Measurements from ENCODE around the gene COMMD3.

DNA sequence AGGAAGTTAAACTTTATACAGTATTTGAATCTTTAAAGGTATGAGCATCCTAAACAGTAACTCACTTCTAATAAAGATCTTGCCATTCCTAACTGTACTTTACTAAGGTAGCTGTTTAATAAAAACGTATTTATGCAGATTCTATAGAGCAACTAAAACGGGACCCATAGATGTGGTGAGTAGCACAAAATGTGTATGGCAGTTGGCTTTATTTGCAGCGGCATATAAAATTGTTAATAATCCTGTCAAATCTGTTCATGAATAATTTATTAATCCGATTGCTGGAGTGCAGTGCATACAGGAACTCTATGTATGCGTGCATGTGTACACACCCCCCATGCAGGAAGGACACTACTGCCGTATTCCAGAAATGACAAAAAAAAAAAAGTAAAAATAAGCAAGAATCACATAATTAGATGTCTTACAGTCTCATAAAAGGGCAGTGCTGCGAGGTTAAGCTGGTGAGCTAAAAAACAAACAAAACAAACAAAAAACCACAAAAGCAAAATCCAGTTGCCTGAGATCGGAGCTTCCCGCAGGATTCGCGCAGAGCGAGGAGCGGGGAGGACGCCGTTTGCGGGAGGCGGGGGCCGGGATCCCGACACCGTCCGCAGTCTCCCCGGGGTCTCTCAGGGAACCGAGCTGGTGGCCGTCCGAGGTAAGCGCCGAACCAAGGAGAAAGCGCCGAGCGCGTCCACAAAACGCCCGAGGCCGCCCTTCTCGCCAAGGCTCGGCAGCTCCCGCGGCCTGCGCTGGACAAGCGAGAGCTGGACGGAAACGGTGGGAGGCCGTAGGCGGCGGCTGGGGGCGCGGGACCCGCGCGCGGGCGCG is 518 bp upstream of the COMMD3 start:
- TF ChIP-seq, protein P1, sequence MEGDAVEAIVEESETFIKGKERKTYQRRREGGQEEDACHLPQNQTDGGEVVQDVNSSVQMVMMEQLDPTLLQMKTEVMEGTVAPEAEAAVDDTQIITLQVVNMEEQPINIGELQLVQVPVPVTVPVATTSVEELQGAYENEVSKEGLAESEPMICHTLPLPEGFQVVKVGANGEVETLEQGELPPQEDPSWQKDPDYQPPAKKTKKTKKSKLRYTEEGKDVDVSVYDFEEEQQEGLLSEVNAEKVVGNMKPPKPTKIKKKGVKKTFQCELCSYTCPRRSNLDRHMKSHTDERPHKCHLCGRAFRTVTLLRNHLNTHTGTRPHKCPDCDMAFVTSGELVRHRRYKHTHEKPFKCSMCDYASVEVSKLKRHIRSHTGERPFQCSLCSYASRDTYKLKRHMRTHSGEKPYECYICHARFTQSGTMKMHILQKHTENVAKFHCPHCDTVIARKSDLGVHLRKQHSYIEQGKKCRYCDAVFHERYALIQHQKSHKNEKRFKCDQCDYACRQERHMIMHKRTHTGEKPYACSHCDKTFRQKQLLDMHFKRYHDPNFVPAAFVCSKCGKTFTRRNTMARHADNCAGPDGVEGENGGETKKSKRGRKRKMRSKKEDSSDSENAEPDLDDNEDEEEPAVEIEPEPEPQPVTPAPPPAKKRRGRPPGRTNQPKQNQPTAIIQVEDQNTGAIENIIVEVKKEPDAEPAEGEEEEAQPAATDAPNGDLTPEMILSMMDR (conservative IDR thresholded peaks at IDR 0.05; ENCODE audit: low read length) = no peak
- TF ChIP-seq EZH2phosphoT487 (IDR thresholded peaks at IDR 0.05; ENCODE audit: borderline replicate concordance) = no peak

Data from Loucy (cell line).